Astrocyte (in vitro differentiated cells and primary cell): ENCODE measurements around the gene CCNK.

ENCODE experiments used
- EZH2 ChIP-seq: IDR thresholded peaks from 2 replicates; pipeline ENCODE4 v1.6.1; 2012; ENCODE audit warnings: mild to moderate bottlenecking, low read length, inconsistent platforms; ENCODE audit not compliant: insufficient read depth
- TF ChIP-seq, protein P1 (sequence below): IDR thresholded peaks from 2 replicates; pipeline ENCODE4 v1.5.1; 2011; ENCODE audit warnings: low read depth, mild to moderate bottlenecking, inconsistent platforms, low read length, moderate library complexity; ENCODE audit not compliant: insufficient read depth

DNA sequence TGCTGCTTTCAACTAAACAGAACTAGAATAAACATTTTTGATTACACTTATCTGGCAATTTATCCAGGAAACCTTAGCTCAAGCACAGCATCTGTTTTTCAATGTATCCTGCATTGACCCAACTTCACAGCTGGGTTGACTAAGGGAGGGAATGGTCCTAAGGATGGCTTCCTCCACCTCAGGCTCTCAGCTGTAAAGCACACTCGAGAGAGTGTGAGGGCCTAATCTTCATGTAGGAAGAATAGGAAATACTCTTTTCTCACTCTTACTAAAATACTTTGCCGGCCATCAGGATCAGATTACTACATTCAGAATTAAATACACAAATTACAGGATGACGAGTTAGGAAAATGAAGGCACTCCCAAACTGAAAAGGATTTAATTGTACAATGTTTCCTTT lies 7.8 kb upstream of the CCNK start:
- TF ChIP-seq, protein P1, sequence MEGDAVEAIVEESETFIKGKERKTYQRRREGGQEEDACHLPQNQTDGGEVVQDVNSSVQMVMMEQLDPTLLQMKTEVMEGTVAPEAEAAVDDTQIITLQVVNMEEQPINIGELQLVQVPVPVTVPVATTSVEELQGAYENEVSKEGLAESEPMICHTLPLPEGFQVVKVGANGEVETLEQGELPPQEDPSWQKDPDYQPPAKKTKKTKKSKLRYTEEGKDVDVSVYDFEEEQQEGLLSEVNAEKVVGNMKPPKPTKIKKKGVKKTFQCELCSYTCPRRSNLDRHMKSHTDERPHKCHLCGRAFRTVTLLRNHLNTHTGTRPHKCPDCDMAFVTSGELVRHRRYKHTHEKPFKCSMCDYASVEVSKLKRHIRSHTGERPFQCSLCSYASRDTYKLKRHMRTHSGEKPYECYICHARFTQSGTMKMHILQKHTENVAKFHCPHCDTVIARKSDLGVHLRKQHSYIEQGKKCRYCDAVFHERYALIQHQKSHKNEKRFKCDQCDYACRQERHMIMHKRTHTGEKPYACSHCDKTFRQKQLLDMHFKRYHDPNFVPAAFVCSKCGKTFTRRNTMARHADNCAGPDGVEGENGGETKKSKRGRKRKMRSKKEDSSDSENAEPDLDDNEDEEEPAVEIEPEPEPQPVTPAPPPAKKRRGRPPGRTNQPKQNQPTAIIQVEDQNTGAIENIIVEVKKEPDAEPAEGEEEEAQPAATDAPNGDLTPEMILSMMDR: no peak
- no peak for TF ChIP-seq EZH2
